IPS DF 6.9 (cell line): ENCODE measurements around the gene OR8D2.

ENCODE experiments used
- DNase-seq: peaks from one replicate; pipeline ENCODE4 v3.0.0-alpha.2; 2013; ENCODE audit warnings: low read depth, low spot score
- H3K27ac ChIP-seq: one replicate; pipeline ENCODE4 v1.5.1; 2013; ENCODE audit warnings: low read length, control low read depth
- H3K27me3 ChIP-seq: 2 replicates; pipeline ENCODE4 v1.6.1; 2013; ENCODE audit warnings: mild to moderate bottlenecking, low read length; ENCODE audit not compliant: control insufficient read depth, insufficient read depth
- H3K36me3 ChIP-seq: 2 replicates; pipeline ENCODE4 v1.6.1; 2013; ENCODE audit warnings: low read length; ENCODE audit not compliant: control insufficient read depth, insufficient read depth
- H3K4me1 ChIP-seq: 2 replicates; pipeline ENCODE4 v1.6.1; 2013; ENCODE audit warnings: low read length; ENCODE audit not compliant: control insufficient read depth, insufficient read depth
- H3K4me3 ChIP-seq: 2 replicates; pipeline ENCODE4 v1.5.1; 2013; ENCODE audit warnings: mild to moderate bottlenecking, low read length
- H3K9me3 ChIP-seq: 2 replicates; pipeline ENCODE4 v1.6.1; 2013; ENCODE audit warnings: low read length, inconsistent platforms; ENCODE audit not compliant: control insufficient read depth, insufficient read depth
- WGBS: extraction: QIAGEN DNeasy Blood & Tissue Kit; methylation state at CpG from one replicate; pipeline ENCODE4 v1.1.7; 2013; ENCODE audit warnings: mixed read lengths, missing lambda C conversion rate; ENCODE audit not compliant: insufficient read length, insufficient coverage; 5-methylcytosine and 5-hydroxymethylcytosine counted together

Gene OR8D2

GRCh38 chr11:124320097-124320496, at the start of gene OR8D2:
Gene OR8D2, minus strand, starts transcription at chr11:124320197. Its CDS starts 0 bp downstream, at chr11:124320197.
- Histone ChIP-seq H3K4me3 (no peak within 1 kb of the TSS), H3K36me3 (no peaks in the 10 kb centered on the region), H3K4me1 (no peaks in the 10 kb centered on the region), H3K27ac (no peak within 1 kb of the TSS), H3K9me3 (no peaks in the 10 kb centered on the region), H3K27me3 (no peaks in the 10 kb centered on the region)
- no peak for DNase-seq
- no CpG with 5 or more reads among the region's 1 CpG for whole genome bisulfite sequencing

- DNase-seq = no peak
- H3K27me3 ChIP-seq = no peaks in the 10 kb centered on the region
- no peak overlapping the region for H3K27ac ChIP-seq
- H3K9me3 ChIP-seq = no peaks in the 10 kb centered on the region
- H3K4me3 ChIP-seq = no peak overlapping the region
- WGBS = no CpG with 5 or more reads among the region's 2 CpGs
- no peaks in the 10 kb centered on the region for H3K4me1 ChIP-seq
- no peaks in the 10 kb centered on the region for H3K36me3 ChIP-seq
Observed at GRCh38 chr11:124359566-124359965, 39.6 kb upstream of the OR8D2 start.

GRCh38 chr11:124346311-124346955, 26.4 kb upstream of the OR8D2 start:
- H3K36me3 ChIP-seq = no peaks in the 10 kb centered on the region
- H3K27me3 ChIP-seq = no peaks in the 10 kb centered on the region
- DNase-seq = no peak
- no CpG with 5 or more reads among the region's 3 CpGs for WGBS
- H3K4me3 ChIP-seq = no peak overlapping the region
- H3K27ac ChIP-seq = no peak overlapping the region
- no peaks in the 10 kb centered on the region for H3K9me3 ChIP-seq
- no peaks in the 10 kb centered on the region for H3K4me1 ChIP-seq

GRCh38 chr11:124344346-124344745, 24.3 kb upstream of the OR8D2 start:
- DNase-seq = no peak
- no CpG with 5 or more reads among the region's 5 CpGs for WGBS
- Histone ChIP-seq H3K36me3 (no peaks in the 10 kb centered on the region), H3K27me3 (no peaks in the 10 kb centered on the region), H3K4me3 (no peak overlapping the region), H3K27ac (no peak overlapping the region), H3K4me1 (no peaks in the 10 kb centered on the region), H3K9me3 (no peaks in the 10 kb centered on the region)

- Histone ChIP-seq H3K9me3 (no peaks in the 10 kb centered on the region), H3K36me3 (no peaks in the 10 kb centered on the region), H3K4me3 (no peak overlapping the region), H3K27ac (no peak overlapping the region), H3K27me3 (no peaks in the 10 kb centered on the region), H3K4me1 (no peaks in the 10 kb centered on the region)
- no peak for DNase-seq
- no CpG with 5 or more reads among the region's 2 CpGs for WGBS
Observed at GRCh38 chr11:124340142-124340447, 20.1 kb upstream of the OR8D2 start.

- no peak overlapping the region for H3K4me3 ChIP-seq
- H3K9me3 ChIP-seq = no peaks in the 10 kb centered on the region
- H3K36me3 ChIP-seq = no peaks in the 10 kb centered on the region
- H3K27me3 ChIP-seq = no peaks in the 10 kb centered on the region
- WGBS = no CpG with 5 or more reads among the region's 6 CpGs
- H3K4me1 ChIP-seq = no peaks in the 10 kb centered on the region
- H3K27ac ChIP-seq = no peak overlapping the region
- no peak for DNase-seq
Observed at GRCh38 chr11:124339396-124340141, 19.6 kb upstream of the OR8D2 start.

GRCh38 chr11:124331873-124332272, 11.9 kb upstream of the OR8D2 start:
- no peaks in the 10 kb centered on the region for H3K27me3 ChIP-seq
- no peaks in the 10 kb centered on the region; the same call in 1 of the 2 replicates for H3K9me3 ChIP-seq
- H3K4me3 ChIP-seq = no peak overlapping the region
- H3K27ac ChIP-seq = no peak overlapping the region
- H3K4me1 ChIP-seq = no peaks in the 10 kb centered on the region
- no CpG with 5 or more reads among the region's 3 CpGs for WGBS
- DNase-seq = no peak
- H3K36me3 ChIP-seq = no peaks in the 10 kb centered on the region

GRCh38 chr11:124329787-124330478, 9.9 kb upstream of the OR8D2 start:
- H3K27me3 ChIP-seq = no peaks in the 10 kb centered on the region

GRCh38 chr11:124327775-124328174, 7.8 kb upstream of the OR8D2 start:
- H3K4me1 ChIP-seq = no peaks in the 10 kb centered on the region
- no peak overlapping the region for H3K27ac ChIP-seq
- H3K36me3 ChIP-seq = no peaks in the 10 kb centered on the region
- no peaks in the 10 kb centered on the region for H3K27me3 ChIP-seq
- DNase-seq = no peak
- H3K4me3 ChIP-seq = no peak overlapping the region
- WGBS = no CpG with 5 or more reads among the region's 1 CpG
- no peaks in the 10 kb centered on the region; the same call in 1 of the 2 replicates for H3K9me3 ChIP-seq

More at GRCh38 chr11:124329787-124330478, 9.9 kb upstream of the OR8D2 start:
- DNase-seq = no peak
- H3K36me3 ChIP-seq = no peaks in the 10 kb centered on the region
- no CpG with 5 or more reads among the region's 2 CpGs for WGBS
- H3K27ac ChIP-seq = no peak overlapping the region
- no peak overlapping the region for H3K4me3 ChIP-seq
- H3K4me1 ChIP-seq = no peaks in the 10 kb centered on the region
- no peaks in the 10 kb centered on the region; the same call in 1 of the 2 replicates for H3K9me3 ChIP-seq

- no CpG with 5 or more reads among the region's 1 CpG for WGBS
- H3K9me3 ChIP-seq = no peaks in the 10 kb centered on the region
- no peaks in the 10 kb centered on the region for H3K36me3 ChIP-seq
- H3K27ac ChIP-seq = no peak overlapping the region
- no peaks in the 10 kb centered on the region for H3K4me1 ChIP-seq
- no peak for DNase-seq
- no peaks in the 10 kb centered on the region for H3K27me3 ChIP-seq
- no peak overlapping the region for H3K4me3 ChIP-seq
Observed at GRCh38 chr11:124322356-124322755, 2.4 kb upstream of the OR8D2 start.
